Erythroblast (primary cell): ENCODE data around the gene FSCN2.

Source experiments
- GATA1 ChIP-seq: IDR thresholded peaks from 2 replicates; pipeline ENCODE4 v1.6.1; 2011; ENCODE audit warnings: low read depth, mild to moderate bottlenecking, control low read depth, low read length, moderate library complexity
- POLR2A ChIP-seq: IDR thresholded peaks from 2 replicates; pipeline ENCODE4 v1.6.1; 2011; ENCODE audit warnings: mild to moderate bottlenecking, low read length

GRCh38 chr17:81536299-81537290 lies 8.4 kb downstream of the FSCN2 start:
- TF ChIP-seq POLR2A (no peak), GATA1 (no peak)
